NCI-H748 (cell line): ENCODE measurements around the gene LNX1.

Source experiments
- DNase-seq: peaks from one replicate; lab custom pipeline; 2025; ENCODE audit not compliant: unreplicated experiment; lab: John Stamatoyannopoulos, UW

Gene LNX1

DNA sequence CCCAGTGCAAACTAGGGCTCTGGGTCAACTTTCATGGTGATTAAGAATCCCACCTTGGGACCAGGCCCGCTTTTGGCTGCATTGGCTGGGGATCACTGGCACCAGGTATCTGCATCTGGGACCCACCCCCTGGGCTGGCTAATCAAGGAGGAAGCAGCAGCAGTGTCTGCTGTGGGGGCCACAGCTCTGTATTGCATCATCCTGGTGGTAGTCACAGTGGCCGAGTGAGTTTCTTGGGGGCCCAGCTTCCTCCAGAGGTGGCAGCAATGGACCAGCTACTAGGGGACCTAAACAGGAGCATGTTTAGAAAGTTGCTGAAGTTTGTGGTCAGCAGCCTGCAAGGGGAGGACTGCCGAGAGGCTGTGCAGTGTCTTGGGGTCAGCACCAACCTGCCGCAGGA, 15.7 kb downstream of the LNX1 start:
- no peak for DNase-seq

DNA sequence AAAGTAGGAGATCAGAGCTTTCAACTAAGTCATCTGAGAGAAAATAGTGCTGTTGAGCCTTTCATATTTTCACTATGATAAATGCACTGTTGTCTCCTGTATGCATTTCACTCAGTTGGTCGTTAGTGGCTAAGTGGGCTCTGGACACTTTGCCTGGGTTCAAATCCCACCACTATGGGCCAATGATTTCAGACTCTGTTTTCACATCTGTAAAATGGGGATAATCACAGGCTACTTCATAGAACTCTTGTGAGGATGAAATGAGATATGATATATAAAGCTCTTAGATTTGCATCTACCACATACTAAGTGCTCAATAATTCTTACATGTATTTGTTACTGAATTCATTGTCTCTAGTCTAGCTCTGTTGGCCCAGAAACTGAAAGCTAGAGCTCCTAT, 16.8 kb downstream of the LNX1 start:
- DNase-seq = no peak

DNA sequence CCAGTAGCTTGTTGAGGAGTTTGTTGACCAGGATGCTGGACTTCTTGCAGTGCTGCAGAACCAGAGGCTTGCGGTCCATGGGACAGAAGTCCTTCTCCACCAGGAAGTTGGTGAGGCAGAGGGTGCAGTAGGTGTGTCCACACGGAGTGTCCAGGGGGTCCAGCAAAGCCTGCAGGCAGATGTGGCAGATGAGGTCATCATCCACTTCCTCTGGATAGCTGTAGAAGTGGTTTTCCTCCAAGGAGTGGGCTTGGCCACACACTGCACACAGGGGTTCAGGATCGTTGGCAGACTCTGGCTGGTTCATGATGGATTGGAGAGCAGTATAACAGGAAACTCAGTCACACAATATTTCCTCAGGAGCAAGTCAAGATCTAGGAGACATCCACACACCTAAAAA, 17.6 kb downstream of the LNX1 start:
- no peak for DNase-seq

DNA sequence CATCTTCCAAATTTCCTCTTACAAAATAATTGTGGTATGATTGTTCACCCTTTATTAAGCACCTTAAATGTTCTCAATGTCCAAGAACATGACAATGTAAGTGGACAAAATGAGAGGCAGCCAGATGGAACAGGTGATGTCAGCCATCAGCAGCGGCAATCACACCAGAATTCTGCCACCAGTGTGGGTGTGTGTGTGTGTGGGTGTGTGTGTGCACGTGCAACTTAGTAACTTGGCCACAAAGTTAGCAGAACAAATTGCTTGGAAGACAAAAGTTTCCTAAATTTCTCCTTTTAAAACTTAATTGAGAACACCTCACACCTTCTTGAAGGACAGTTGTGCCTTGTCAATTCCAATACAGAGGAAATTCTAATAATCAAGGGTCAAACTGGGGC, 18.7 kb downstream of the LNX1 start:
- no peak for DNase-seq

DNA sequence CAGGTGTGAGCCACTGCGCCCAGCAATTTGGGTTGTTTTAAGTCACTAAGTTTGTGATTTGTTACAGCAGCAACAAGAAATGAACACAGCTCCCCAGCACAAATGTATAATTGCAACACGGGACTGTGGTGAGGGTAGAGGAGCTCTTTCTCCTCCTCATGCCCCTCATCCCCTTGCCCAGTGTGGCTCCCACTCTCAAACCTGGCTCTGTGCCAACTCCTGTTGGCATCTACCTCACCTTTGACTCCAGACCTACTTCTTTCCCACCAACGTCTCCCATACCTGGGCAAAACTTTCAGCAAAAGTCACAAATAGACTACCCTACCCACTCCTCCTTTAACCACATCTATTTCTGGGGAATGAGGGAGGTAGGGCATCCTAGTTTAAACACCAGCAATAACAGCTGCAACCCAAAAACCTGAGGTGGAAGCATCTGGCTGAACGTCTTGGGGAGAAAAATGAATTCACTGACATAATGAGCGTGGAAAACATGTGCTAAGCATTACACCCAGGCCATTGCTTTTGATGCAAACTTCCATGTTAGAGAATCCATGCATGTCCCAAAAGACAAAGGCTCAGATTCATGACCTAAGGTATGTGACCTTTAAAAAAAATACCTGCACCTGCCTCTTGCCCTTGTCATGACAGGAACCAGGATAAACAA, 19.2 kb downstream of the LNX1 start:
- no peak for DNase-seq

DNA sequence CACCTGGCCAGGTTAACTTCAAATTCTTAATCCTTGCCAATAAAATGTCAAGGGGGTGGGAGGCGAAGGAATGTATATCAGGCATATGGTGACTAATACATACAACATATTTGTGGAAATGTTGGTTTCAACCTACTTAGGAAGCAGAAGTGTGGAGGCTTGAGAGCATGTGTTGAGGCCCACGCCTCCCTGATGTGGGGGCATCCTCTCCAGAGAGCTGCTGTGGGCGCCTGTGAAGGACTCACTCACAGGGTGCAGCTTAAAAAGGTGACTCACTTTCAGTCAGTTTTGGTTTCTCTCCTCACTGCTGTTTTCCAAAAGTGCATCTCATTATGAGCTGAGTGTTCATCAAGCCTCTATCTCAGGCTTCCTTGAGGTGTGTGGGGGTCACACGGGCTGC, 27.5 kb downstream of the LNX1 start:
- no peak for DNase-seq

DNA sequence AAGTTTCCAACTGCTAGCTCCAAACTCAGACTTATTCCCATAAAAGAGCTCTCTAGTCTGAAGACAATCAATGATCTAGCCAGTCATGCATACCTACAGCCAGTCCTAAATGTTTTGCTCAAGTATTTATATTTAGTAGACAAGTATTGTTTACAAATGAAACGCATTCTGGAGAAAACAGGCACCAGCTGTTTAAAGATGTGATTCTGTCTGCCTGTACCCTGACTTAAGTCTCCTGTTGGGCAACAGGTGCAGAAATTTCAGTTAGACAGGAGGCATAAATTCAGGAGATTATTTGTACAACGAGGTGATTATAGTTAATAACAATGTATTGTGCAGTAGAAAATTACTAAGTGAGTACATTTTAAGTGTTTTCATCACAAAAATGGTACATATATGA, 28.9 kb downstream of the LNX1 start:
- DNase-seq = peak; percentile 80

DNA sequence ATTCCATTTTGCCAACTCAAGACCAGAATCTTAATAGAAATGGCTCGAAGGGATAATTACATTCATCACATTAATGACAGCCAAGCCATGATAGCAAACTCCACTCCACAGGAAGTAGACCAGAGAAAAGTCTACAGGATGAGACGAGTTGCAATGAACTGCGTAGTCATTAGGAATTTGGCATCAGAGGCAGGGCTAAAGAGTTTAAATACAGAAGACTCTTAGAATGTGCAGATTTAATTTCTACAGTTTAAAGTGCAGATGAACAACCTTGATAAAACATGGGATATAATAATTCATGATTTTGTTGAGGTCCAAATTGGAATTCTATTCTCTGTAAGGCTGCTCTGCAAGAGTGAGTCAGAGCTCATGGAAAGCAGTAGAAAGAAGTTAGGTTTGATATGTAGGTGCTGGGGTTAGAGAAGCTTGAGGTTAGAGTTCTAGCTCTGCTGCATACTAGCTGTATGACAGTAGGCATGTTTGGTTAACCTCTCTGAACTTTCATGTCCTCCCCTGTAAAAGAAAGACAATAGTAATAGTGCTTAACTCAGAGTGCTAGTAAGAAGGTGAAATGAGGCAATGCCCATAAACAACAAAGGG, 32.2 kb downstream of the LNX1 start:
- no peak for DNase-seq

DNA sequence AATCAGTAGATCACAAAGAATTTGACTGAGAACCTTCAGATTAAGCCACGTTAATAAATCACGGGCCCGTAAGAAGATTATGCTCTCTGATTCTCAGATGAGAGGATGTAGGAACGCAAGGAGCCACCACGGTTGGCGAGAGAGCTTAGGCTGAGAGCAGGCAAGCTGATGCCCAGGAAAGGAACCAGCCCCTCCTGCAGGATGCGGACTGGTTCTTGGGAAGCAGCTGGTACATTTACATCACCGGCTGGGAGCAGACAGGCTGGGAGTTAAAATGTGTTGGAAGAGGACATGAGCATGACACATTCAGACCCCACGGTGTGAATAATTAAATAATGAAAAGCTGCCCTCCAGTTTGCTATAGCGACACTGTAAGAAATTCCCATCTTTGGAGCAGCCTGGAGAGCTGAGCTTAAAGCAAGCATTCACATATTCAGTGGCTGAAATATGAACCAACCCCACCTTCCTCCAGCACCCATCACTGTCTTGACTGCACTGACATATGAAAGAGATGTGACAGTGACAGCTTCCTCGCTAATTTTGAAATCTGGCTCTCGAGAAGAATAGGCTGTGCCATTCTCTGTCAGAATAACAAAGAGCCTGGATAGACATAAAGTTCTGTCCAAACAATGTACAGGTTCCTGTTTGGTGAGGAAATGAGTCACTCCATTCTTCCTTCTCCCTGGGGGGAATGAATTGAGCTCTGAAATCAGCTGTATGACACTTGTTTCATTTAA, 33.1 kb downstream of the LNX1 start:
- DNase-seq = peak; percentile 49

DNA sequence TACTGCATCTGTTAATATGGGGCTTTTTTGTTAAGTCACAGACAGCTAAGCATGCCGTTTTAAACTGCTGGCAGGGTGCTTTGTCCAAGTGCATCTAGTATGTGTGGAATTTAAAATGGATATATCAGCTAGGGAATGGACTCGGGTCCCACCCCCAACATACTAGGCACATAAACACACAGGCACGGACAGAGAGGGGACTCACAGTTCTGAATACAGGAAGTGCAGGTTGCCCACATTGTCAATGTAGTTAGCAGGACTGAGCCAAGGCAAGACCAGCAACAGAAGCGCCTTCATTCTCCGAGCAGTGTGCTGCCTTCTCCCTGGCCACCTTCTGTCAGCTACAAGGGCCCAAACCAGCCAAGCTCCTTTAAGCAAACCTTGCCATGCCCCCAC, 33.6 kb downstream of the LNX1 start:
- no peak for DNase-seq

DNA sequence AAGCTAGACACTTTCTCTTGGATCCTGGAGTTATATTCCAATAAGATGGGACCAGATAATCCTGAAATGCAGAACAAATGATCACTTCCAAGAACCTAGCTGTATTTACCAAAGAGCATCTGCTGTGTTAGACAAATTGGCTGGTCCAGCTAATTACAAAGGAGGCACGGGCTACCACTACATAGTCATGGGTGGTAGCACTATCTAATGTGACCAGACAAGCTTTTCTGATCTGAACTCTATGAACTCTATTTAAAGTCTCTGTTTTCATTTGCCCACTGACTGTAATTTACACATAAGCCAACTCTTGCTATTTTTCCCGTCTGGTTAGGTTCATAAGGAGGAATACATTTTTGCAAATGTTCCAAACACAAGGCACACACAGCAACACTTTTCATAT, 34.6 kb downstream of the LNX1 start:
- no peak for DNase-seq

DNA sequence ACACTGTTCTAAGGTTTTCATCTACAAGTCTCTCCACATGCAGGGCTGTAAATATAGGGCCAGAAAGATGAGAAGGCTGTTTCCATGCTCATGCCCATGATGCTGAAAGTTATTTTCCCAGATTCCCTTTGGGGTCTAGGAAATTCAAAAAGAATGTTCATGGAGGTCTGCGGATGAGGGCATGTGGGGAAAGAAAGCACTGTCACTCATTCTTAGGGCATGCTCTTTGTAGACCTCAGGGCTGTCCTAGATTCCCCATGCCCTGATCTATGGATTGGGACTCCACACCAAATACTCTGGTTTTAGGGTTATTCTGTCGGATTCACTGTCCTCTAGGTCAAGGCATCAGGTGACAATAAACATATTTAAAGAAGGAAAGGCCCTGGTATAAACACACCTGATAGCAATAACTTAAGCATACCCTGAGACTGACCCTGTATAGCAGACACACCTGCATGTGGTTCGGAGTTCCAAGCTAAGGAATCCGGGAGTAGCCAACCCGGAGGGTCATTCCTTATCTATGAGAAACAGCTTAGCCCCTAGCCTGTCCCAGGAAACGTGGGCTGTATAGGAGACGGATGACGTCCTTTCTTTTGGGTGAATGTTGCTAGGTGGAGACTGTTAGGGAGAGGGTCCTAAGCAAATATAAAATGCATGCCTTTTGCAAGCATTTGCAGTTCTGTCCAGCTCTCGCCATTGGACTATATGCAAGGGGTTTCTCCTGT, 37.6 kb downstream of the LNX1 start:
- no peak for DNase-seq

DNA sequence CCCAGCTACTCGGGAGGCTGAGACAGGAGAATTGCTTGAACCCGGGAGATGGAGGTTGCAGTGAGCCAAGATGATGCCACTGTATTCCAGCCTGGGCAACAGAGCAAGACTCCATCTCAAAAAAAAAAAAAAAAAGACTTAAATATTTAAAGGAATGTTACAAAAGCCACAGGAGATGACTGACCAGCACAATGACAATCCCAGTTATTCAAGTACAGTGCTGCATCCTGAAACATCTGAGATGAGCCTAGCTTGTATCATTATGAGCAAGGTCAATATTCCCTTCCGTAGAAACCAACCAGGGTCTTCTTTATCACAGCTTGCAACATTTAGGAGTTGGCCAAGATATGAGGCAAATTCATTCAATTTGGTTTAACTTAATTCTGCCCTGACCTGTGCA, 38.6 kb downstream of the LNX1 start:
- DNase-seq = no peak

DNA sequence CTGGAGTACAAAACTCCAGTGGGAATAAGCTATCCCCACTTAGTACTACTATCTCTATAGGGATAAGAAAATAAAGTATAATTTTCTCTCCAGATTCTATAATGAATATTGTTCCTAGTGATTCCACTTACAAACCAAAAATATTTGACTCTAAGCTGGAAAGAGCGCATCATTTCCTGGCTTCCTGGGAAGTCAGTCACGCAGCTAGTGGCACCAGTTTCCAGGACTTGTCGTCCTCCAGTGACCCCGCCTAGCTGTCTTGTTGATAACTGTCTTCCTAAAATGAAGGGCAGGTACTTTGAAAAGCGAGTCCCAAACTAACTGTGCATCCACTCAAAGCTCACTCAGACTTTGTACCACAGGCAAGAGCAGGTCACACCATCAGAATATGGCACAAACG, 39.3 kb downstream of the LNX1 start:
- no peak for DNase-seq

DNA sequence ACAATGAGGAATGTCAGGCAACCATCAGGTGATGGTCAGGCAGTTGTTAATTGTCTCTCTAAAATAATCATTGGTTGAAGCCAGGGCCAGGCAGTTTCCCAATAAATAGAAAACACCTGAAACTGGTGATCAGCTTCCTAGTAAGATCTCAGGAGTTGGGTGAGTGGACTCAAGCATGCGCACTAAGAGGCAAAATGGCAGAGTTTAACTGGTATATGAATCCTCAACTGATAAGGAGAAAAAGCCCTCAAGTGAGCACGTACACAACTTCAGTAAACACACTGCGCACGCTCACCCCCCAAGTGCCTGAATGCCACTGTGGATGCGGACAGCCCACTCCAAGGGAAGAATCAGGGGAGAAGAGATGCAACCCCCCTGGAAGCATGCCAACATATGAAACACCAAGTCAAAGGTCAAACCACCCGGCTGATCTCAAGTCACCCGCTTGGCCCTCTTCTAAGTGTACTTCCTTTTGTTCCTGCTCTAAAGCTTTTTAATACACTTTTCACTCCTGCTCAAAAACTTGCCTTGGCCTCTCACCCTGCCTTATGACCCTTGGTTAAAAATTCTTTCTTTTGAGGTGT, 39.9 kb downstream of the LNX1 start:
- no peak for DNase-seq

DNA sequence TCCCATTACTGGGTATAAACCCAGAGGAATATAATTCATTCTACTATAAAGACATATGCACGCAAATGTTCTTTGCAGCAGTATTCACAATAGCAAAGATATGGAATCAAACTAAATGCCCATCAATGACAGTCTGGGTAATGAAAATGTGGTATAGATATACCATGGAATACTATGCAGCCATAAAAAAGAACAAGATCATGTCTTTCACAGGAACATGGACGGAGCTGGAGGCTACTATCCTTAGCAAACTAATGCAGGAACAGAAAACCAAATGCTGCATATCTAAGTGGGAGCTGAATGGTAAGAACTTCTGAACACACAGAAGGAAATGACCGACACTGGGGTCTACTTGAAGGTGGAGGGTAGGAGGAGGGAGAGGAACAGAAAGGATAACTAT, 42.6 kb downstream of the LNX1 start:
- no peak for DNase-seq

DNA sequence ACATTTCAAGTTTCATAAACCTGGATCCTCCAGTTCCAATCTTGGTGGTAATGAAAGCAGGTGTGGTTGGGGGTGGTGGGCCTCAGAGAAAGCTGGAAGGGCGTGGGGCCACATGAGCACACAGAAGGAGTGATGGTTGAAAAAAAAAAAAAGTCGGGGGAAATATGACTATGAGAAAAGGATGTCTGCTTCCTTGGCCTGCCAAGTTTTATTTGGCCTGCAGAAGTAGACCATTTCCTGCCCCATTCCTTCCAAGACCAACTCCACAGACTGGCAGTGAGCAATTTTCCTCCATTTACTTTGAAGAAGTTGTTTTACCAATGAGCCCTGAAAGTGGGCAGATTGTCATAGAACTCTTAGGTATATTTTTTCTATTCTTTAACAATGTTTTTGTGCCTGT, 43.3 kb downstream of the LNX1 start:
- DNase-seq = no peak

DNA sequence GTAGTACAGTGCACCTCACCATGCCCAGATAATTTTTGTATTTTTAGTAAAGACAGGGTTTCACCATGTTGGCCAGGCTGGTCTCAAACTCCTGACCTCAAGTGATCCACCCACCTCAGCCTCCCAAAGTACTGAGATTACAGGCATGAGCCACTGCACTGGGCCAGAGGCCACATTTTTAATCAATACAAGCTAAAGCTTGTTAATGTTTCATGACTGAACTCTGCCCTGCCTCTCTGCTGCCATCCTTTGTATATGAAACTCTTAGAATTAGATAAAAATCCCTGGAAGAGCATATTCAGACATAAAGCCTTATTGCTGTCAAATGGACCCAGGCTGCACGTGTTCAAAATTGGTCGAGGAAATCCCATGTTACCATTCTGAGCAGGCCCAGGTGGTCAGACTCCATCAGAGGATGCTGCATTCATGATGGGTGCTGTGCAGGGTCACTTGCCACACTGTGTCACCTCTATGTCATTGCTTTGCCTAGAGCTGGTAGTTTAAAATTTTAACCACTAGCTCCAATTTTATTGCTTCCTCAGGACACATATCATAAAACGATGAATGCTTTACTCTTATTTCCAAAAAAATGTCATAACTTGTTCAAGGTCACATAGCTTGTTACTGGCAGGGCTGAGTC, 45.2 kb downstream of the LNX1 start:
- DNase-seq = no peak

DNA sequence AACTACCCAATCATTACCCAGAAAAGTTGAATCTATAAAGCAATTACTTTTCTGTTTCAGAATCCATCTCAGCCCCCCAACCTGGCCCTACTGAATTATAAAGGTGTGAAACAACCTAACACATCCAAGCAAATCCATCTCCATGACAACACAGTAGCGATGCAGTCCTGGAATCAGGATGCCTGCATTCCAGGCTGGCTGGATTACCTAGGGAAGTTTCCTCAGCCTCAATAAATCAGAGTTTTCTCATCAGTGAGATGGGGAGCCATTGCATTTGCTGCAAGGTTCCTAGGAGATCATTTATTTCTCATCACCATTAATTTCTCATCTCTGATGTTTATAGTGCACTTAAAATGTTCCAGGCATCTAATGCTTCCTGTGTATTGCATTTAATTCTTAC, 46.0 kb downstream of the LNX1 start:
- DNase-seq = no peak

DNA sequence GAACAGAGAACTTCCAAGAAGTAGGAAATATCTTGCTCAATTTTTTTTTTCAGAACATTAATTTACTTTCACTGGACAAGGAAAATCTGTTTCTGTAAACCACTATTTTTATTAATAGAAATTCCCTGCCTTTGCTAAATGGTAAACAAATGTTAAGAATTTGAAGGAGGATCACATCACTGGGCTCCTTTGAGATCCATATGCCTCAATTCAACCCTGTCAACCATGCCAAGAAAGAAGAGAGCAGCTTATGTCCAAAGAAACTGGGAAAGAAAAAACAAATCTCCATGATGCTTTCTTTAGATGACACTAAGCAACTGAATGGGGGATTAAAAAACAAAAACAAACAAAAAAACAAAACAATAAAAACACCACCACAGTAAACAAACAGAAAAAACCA, 47.7 kb downstream of the LNX1 start:
- no peak for DNase-seq

DNA sequence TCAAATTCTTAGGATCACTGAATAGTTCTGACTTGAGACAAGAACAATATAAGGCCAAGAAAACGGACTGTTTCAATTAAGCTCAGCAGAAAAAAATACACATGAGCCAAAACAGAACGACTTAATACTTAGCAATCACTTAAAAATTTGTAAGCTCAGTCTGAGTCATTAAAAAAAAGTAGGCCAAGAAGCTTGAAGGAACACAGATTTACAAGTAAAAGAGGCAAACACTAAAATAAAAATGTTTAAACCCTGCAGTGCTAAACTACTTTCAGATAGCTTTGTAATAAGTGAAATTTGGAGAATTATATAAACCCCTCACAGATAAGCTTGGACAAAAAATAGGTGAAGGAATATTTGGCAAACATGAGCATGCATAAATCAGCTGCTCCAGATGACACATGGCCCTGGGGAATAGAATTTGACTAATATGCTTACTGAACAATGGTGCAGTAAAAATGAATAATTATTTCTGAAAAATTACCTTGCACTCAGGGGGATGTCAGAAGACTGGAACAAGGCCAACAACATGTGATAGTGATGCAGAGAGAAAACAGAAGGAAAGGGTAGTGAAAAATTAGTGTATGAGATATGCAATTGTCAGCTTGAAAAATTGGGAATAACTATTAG, 49.6 kb downstream of the LNX1 start:
- peak; percentile 10 for DNase-seq
